HG03457 (cell line): ENCODE data around the gene GLTP.

Source experiments
- ATAC-seq: cut with Tn5 transposase; IDR thresholded peaks from one replicate; pipeline ENCODE4 v1.9.1; 2021; ENCODE audit warnings: moderate number of reproducible peaks; ENCODE audit not compliant: unreplicated experiment

Gene GLTP

DNA sequence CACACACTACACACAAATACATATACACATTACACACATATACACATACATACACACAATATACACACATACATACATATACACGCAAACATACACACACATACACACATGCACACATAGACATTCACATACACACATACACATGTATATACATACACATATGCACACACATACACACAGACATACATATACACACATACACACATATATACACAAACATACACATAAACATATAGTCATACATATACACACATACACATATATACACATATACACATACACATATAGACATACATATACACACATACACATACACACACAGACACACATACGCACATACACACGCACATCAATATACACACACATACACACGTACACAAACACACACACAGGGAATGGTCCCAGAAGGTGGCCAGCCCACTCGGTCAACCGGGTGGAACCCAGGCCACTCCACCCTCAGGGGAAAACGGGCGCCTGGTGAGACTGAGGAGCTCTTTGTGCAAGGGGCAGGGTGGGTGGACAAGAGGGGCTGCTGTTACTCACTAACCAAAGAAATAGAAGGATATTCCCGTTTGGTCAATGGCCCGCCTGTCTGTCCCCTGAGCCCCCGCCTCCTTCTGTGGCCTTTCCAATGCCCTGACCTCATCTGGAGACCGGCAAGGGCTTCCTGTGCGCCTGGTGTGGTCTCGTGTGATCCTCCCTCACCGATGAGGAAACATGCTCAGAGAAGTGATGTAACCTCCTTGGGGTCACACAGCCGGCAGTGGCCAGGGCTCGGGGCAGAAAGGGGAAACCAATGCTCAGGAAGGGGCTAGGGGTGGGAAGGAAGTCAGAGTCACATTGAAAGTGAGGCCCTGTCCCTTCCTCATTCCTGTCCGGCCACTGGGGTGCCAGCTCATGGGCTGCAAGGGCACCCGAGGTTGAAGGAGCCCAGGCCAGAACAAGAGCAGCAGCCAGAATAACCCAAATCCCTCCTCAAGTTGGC is 52.5 kb downstream of the GLTP start:
- ATAC-seq, result no peak

DNA sequence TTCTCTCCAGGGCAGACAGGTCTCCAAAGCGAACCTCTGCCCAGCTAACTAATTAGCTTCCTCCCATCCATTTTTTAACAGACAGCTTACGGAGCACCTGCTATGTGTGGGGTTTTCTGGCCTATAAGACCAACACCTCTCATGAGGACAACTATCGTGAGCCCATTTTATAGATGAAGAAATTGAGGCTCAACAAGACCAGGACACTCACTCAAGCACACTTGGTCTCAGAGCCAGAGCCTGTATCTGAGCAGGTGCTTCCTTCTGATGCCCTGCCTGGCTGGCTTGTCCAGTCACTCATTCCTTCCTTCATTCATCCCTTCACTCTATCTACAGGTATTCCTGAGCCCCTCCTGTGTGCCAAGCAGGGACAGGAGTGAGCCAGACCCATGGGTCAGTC is 53.3 kb downstream of the GLTP start:
- no peak for ATAC-seq

DNA sequence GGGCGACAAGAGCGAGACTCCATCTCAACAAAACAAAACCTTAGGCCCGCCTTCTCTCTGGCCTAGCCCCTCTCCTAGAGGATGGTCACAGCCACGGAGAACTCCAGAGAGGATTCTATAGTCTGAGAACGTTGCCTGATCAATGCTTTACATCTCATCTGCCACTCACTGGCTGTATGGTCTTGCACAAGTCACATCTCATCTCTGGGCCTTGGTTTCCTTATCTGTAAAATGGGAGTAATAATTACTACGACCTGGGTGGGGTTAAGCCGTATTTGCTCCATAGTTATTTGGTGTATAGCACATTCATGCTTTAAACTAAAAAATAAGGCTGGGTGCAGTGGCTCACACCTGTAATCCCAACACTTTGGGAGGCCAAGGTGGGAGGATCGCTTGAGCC is 55.6 kb downstream of the GLTP start:
- no peak for ATAC-seq

DNA sequence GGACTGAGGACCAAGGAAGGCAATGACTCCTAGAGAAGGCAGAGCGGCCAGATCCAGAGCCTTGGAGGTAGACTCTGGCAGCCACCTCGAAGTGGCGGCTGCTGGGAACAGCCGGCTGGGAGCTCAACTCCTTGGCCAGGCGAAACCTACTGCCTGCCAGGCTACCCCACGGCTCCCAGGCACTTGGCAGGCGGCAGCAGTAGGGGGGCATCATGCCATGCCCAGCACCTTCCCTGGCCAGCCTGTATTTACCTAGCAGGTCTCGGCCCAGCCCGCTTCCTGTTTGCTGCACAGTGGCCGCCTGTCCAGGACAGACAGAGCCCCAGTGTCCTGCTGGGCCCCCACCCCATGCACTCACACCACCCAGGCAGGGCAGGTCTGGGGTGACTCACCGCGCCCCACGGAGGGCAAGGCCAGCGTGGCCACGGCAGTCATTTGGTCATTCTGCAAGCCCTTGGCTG is 57.4 kb downstream of the GLTP start:
- ATAC-seq, result no peak

DNA sequence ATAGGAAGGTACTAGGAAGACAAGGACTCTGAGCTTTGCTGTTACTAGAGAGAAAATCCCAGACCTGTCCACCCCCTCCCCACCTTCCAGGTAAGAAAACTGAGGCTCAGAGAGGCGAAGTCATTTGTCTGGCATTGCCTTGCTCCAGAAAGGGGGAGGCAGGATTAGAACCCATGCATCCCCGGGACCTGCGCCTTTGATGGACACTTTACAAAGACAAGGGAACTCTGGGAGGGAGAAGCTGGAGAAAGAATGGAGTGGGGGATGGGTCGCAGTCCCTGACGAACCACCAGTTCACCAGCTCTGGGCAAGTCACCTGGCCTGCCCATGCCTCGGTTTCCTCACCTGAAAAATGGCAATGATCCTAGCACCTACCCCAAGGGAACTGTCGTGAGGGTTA is 57.9 kb downstream of the GLTP start:
- ATAC-seq, result no peak

DNA sequence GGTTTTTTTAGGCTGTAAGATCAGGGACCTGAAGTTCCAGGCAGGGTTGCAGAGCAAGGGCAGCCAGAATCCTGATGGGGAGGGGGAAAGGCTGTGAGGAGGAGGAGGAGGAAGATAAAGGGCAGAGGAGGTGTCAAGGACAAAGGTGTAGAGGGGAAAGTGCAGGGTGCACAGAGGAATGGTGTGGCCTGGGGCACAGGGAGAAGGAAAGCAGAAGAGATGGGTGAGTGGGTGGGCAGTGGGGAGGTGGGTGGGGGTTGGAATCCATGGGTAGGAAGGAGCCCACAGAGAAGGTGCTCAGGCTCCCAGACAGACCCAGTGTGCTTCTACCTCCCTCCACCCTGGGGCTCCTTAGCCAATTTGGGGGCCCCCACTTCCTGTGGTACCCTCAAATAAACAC is 58.4 kb downstream of the GLTP start:
- ATAC-seq, result no peak

DNA sequence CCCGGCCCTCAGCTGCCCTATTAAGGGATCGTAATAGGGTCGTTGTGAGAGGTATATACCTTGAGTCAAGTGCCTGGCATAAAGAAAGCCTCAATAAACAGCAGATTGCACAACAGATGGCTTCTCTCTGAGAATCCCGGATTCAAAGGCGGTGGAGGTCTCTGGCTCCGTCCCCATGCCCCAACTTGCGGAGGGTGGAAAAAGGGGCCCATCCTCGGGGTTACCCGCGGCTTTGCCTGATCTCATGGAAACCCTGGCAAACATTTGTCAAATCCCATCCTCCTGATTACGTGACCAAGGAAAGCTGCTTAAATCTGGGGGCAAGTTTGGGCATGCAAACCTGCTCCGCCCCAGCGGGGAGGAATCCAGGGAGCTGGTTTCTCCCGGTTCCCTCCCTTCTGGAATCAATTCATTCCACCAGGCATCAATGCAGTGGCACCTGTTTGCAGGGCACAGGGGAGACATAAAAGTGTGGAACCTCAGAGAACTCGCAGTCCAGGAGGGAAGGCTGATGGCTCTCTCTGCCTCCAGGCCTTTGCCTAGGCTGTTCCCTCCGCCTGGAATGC is 59.4 kb downstream of the GLTP start:
- ATAC-seq, result no peak

DNA sequence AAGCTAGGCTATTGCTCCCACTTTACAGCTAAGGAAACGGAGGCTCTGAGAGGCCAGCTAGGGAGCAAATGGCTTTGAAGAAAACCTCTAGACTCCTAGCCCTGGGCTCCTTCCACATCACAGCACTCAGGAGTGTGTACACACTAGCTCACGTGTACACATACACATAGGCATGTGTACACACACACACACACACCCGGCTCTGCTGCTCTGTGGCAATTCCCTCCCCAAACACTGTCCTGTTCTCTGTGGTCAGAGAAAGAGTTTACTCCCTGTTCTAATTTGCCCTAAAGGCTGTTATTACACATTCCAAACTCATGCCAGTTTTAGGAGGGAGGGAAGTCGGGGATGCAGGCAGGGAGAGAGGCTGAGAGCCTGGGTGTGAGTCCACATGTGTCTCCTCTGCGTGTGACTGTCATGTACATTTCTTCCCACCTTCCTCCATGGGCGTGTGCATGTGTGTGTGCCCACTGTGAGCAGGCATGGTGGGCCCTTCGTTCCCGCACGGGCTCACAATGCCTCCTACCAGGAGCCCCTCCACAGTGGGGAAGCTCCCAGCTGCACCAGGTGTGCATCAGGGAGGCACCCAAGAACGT is 61.3 kb downstream of the GLTP start:
- no peak for ATAC-seq

DNA sequence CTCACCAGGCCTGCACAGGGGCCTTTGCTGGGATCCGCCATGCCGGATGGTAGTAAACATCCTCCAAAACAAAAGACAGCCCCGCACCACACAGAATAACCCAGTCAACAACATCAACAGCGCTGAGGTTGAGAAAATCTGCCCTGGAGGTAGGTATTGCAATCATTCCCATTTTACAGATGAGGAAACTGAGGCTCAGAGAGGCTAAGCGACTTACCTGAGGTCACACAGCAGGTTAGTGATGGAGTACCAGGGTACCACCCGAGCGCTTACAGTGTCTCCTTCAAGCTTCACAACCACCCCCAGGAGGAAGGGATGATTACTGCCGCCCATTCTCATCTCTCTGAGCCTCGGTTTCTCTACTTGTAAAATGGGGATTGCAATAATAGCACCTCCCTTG is 62.1 kb downstream of the GLTP start:
- no peak for ATAC-seq

DNA sequence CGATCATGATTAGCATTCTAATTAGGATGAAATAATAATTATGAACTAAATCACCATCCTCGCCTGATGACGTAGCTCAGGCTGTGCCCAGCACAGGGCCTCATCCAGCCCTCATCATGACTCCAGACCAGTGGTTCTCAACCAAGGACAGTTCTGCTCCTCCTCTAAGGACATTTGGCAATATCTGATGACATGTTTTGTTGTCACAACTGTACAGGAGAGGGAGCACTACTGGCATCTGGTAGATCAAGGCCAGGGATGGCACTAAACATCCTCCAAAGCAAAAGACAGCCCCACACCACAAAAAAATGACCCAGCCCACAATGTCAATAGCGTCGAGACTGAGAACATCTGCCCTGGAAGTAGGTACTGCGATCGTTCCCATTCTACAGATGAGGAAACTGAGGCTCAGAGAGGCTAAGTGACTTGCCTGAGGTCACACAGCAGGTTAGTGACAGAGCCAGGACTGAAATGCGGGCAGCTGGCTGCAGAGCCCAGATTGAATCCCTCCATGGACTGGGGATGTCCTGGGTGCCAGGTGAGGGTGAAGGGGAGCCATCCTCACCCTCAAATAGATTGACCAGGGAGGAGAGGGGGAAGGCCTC is 62.6 kb downstream of the GLTP start:
- ATAC-seq, result no peak

DNA sequence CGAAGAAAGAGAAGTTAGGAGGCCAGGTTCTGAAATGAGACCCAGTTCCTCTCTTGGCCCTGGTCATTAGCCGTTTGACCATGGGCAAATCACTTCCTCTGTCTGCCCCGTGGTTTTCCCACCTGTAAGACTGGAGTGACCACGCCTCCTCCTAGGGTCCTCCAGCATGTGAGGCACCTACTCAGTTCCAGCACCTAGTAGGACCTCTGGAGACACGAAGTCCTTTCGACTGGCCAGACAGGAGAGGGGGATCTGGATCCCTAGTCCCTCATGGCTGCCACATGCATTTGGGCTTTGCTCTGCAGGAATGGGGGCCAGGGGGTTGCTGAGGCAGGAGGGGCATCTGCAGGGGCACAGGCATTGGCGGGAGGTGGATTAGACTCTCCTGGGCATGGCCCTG is 63.5 kb downstream of the GLTP start:
- ATAC-seq, result no peak

DNA sequence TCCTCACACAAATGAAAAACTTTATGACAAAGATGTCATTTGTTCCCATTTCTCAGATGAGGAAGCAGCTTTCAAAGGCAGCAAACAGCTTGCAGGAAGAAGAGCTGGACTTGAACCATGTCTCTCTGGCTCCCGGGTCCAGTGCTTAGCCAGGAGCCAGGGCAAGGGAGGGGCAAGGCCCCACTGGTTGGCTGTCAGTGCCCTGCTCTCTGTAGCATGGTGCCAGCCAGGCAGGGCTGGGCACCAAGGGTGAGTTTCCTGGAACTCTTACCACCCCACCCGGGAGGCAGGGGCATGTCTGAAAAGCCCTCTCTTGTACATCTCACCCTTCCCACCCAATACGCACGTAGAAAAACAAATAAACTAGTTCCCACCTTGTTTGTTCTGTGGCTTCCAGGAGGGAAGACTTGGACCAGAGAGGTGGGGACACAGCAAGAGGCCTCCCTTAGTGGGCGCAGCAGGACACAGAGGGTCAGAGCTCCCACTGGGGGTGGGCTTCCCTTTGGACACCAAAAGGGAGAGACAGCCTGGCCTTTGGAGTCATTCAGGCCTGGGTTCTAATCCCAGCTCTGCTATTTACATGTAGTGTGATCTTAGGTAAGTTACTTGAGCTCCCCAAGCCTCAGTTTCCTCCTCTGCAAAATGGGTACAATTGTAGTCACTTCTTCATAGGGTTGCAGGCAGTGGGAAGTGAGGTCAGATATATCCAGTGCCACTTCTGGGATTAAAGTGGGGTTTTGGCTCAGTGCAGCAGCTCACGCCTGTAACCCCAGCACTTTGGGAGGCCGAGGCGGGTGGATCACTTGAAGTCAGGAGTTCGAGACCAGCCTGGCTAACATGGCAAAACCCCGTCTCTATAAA is 64.4 kb downstream of the GLTP start:
- no peak for ATAC-seq

DNA sequence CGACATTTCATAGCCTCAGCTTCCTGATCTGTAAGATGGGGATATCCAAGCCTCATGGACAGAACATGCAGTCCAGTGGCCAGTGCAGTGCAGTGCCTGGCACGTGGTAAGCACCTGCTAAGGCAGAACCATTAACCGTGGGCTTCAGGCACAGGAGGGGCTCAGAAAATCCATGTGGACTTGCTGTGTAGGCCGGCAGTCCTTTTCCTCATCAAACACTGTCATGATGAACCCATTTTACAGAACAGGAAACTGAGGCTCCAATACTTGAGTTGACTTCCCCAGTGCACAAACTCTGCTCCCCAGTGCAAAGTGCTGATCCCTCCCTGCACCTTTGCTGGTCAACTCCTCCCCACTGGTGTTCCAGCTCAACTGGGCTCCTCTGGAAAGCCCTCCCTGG is 65.1 kb downstream of the GLTP start:
- no peak for ATAC-seq

DNA sequence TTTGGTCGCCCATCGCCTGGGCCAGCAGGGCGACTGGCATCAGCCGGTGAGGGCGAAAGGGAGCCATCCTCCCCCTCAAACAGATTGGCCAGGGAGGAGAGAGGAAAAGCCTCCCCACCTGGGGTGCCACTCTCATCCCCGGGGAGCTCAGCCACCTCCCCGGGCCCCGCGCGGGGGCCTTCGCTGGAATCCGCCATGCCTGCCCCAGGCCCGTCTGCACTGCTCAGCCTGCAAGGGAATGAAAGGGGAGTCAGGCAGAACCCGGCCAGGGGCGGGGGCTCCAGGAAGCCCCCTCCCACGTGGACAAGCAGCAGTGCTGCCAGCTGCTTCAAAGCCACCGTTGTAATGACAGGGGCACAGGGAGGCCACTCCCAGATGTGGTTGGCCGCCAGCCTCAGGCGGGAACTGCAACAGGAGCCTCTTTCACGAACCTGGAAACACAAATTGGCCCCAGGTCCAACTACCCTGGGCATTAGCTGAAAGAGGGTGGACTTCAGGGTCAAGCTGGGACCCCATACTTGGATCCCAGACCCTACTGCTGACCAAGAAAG is 65.7 kb downstream of the GLTP start:
- no peak for ATAC-seq

DNA sequence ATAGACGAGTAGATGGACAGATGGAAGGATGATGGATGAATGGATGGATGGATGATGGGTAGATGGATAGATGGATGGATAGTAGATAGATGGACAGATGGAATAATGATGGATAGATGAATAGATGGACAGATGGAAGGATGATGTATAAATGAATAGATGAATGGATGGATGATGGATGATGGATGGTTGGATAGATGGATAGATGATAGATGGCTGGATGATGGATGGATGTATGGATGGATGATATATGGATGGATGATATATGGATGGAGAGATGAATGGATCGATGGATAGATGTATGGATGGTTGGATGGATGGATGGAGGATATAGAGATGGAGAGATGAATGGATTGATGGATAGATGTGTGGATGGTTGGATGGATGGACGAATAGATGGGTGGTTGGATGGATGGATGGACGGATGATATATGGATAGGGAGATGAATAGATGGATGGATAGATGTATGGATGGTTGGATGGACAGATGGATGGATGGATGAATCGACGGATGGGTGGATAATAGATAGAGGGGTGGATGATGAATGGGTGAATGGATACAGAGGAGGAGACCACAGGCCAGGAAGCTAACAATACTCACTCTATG is 66.4 kb downstream of the GLTP start:
- ATAC-seq, result no peak

DNA sequence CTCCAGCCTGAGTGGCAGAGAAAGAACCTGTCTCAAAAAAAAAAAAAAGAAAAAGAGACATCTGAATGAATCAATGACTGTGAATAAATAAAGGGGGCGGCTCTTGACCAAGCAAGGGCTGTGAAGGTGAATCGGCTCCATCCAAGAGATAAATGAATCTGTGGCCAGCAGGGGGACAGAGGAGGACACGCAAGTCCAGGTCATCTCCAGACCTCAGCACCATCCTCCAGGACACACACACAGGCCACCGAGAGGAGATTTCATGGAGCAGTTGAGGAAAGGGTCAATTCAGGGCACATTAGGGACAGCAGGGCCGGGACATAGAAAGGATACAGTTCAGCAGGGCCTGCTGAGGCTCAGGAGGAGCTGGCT is 68.7 kb downstream of the GLTP start:
- no peak for ATAC-seq

DNA sequence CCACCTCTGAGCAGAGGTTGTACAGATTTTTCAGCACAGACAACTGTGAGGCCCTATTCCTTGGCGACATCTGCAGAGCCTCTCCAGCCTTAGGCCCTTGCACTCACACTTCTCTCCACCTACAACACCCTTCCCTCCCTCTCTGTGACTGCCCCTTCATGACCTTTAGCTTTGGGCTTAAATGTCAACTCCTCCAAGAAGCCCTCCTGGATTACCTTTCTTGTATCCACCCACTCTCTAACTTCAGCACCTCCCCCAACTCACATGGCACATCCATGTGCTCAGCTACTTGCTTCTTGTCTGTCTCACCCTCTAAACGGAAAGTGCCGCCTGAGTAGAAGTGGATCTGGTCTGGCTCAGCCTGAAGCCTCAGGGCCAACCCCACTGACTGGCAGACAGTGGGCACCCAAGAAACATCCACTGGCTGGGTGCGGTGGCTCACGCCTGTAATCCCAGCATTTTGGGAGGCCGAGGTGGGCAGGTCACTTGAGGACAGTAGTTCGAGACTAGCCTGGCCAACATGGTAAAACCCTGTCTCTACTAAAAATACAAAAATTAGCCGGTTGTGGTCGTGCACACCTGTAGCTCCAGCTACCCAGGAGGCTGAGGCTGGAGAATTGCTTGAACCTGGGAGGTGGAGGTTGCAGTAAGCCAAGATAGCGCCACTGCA is 69.3 kb downstream of the GLTP start:
- no peak for ATAC-seq

DNA sequence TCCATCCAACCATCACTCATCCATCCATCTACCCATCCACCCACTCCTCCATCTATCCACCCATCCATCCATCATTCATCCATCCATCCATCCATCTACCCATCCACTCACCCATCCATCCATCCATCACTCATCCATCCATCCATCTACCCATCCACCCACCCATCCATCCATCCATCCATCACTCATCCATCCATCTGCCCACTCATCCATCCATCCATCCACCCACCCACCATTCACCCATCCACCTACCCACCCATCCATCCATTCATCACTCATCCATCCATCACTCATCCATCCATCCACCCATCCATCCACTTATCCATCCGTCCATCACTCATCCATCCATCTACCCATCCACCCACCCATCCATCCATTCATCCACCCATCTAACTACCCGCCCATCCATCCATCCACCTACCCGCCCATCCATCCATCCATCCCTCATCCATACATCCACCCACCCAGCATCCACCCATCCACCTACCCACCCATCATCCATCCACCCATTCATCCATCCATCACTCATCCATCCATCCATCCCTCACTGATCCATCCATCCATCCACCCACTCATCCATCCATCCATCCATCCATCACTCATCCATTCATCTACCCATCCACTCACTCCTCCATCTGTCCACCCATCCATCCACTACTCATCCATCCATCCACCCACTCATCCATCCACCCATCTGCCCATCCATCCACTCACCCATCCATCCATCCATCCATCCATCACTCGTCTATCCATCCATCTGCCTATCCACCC is 71.3 kb downstream of the GLTP start:
- no peak for ATAC-seq
